GM12873 (cell line): Measurements from ENCODE around the gene TADA3.

Source experiments
- TF ChIP-seq, protein P1 (sequence below): IDR thresholded peaks from 2 replicates; pipeline ENCODE4 v1.5.1; 2012; ENCODE audit warnings: low read depth, mild to moderate bottlenecking, moderate library complexity, low read length, control low read depth; ENCODE audit not compliant: insufficient read depth; ENCODE audit errors: missing control alignments

The TADA3 gene

GRCh38 chr3:9787714-9788113, 4.6 kb downstream of the TADA3 start:
- TF ChIP-seq, protein P1, sequence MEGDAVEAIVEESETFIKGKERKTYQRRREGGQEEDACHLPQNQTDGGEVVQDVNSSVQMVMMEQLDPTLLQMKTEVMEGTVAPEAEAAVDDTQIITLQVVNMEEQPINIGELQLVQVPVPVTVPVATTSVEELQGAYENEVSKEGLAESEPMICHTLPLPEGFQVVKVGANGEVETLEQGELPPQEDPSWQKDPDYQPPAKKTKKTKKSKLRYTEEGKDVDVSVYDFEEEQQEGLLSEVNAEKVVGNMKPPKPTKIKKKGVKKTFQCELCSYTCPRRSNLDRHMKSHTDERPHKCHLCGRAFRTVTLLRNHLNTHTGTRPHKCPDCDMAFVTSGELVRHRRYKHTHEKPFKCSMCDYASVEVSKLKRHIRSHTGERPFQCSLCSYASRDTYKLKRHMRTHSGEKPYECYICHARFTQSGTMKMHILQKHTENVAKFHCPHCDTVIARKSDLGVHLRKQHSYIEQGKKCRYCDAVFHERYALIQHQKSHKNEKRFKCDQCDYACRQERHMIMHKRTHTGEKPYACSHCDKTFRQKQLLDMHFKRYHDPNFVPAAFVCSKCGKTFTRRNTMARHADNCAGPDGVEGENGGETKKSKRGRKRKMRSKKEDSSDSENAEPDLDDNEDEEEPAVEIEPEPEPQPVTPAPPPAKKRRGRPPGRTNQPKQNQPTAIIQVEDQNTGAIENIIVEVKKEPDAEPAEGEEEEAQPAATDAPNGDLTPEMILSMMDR, result no peak

GRCh38 chr3:9786825-9787669, 5.2 kb downstream of the TADA3 start:
- TF ChIP-seq, protein P1, result peak; percentile 65

GRCh38 chr3:9786209-9786739, 6.0 kb downstream of the TADA3 start:
- TF ChIP-seq, protein P1, result no peak

DNA sequence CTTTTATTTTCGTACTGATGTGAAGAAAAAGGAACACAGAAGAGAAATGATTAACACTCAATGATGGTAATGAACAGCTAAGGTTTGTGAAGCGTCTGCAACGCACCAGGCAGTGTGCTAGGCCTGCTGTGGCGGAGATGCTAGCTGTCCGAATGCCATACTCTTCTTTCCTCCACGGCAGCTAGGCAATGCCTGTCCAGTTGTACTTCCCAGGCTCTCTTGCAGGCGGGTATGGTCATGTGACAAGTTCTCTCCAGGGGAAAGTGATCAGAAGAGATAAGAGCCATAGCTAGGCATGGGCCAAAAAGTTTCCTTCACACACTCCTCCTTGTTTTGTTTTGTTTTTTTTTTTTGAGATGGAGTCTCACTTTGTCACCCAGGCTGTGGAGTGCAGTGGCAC, 6.7 kb downstream of the TADA3 start:
- TF ChIP-seq, protein P1, result no peak

GRCh38 chr3:9784965-9785364, 7.3 kb downstream of the TADA3 start:
- TF ChIP-seq, protein P1, result no peak

DNA sequence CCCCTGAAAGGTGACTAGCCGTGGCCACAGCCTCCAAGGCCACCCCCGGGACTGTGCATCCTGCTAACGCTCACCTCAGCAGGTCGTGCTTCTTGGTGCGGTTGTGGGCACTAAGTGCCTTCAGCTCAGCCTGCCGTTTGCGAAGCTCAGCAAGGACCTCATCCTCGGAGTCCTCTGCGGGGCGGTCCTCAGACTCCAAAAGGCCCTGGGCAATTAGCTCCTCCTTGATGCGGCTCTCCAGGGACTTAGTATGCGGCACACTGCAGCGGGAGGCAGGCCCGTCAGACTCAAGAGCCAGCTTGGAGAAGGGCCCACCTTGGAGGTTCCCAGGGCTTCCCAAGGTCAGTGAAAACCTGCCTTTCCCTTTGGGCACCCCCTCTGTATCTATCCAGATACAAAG, 8.3 kb downstream of the TADA3 start:
- TF ChIP-seq, protein P1, result no peak

DNA sequence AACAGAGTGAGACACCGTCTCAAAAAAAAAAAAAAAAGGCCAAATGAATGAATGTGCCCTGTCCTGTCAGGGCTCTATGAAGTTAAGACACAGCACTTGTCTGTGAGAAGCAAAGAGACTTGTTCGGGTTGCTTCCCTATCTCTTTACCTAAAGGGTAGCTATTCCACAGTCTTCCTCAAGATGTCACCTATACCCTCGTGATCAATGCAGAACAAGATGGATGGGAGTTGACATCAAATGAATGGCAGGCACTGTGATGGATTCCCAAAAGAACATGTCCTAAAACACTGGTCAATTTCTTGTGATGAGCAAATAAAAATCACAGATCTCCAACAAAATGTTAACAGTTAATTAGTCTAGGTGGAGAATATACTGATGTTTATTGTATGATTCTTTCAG, 9.5 kb downstream of the TADA3 start:
- TF ChIP-seq, protein P1, result peak; percentile 33
